ENCODE measurements around the gene IL11RA.

DNA sequence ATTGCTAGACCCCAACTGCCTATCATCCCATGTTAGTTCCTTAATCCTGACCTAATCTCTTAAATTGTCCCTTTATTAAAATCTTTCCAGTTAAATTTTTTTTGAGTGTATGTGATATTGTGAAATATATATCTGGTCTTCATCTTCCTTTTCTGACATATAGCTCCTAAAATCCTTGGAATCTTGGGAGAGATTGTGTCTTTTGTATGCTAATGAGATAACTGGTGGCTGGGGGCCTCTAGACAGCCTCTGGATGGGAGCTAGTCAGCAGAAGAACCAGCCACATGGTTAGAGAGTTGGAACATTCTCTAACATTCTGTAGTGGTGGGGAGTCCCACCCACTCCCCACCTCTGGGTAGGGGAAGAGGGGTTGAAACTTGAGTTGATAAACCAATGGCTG lies 42.8 kb downstream of the IL11RA start:
- TF ChIP-seq CTCF (IDR thresholded peaks at IDR 0.05) (no peak), POLR2A (IDR thresholded peaks at IDR 0.05) (no peak), POLR2AphosphoS5 (IDR thresholded peaks at IDR 0.05) (no peak), EP300 (IDR thresholded peaks at IDR 0.05) (no peak)

All from stomach (tissue), 4 donors.